ENCODE measurements around the gene VAMP1. TPM values are rescaled to one million over a fixed set of nuclear protein-coding genes. Genes with fewer than 3 reads are reported as not detected.

VAMP1 gene
- total RNA-seq, 1 donor from 2014 or later = 6.3 TPM

GRCh38 chr12:6466184-6466573 lies 4.3 kb downstream of the VAMP1 start:
- Histone ChIP-seq H3K27ac (no peak overlapping the region), H3K27me3 (no peaks in the 10 kb centered on the region), H3K9me3 (no peaks in the 10 kb centered on the region), H3K36me3 (peaks cover 40% of the 10 kb centered on the region), H3K4me3 (no peak overlapping the region), H3K4me1 (peaks cover 36% of the 10 kb centered on the region)
- no peak for TF ChIP-seq CTCF (IDR thresholded peaks at IDR 0.05)
- ATAC-seq (no peak), DNase-seq (no peak)
- intact Hi-C loops (cut with DNase I) = loop anchor here (10.0 kb wide), 1 partner anchor 141 kb away; no protein-coding TSS in a partner anchor

GRCh38 chr12:6465467-6466183 lies 4.9 kb downstream of the VAMP1 start:
- intact Hi-C loops (cut with DNase I) = loop anchor here (10.0 kb wide), 1 partner anchor 141 kb away; no protein-coding TSS in a partner anchor
- Histone ChIP-seq H3K4me3 (no peak overlapping the region), H3K27me3 (no peaks in the 10 kb centered on the region), H3K36me3 (peaks cover 46% of the 10 kb centered on the region), H3K9me3 (no peaks in the 10 kb centered on the region), H3K27ac (no peak overlapping the region), H3K4me1 (peaks cover 41% of the 10 kb centered on the region)
- TF ChIP-seq CTCF (IDR thresholded peaks at IDR 0.05) = peak; percentile 82
- ATAC-seq (peak; percentile 67), DNase-seq (no peak)

GRCh38 chr12:6464531-6464930 lies 5.9 kb downstream of the VAMP1 start:
- ATAC-seq = no peak
- TF ChIP-seq CTCF (IDR thresholded peaks at IDR 0.05) = no peak
- no peak overlapping the region for H3K27ac ChIP-seq
- H3K9me3 ChIP-seq = no peaks in the 10 kb centered on the region
- intact Hi-C loops (cut with DNase I) = loop anchor here (10.0 kb wide), 1 partner anchor 140 kb away; no protein-coding TSS in a partner anchor
- no peaks in the 10 kb centered on the region for H3K27me3 ChIP-seq
- H3K4me3 ChIP-seq = no peak overlapping the region
- H3K4me1 ChIP-seq = peaks cover 44% of the 10 kb centered on the region
- peaks cover 57% of the 10 kb centered on the region for H3K36me3 ChIP-seq
- DNase-seq = peak; percentile 31

- intact Hi-C loops (cut with DNase I) = loop anchor here (10.0 kb wide), 1 partner anchor 139 kb away; no protein-coding TSS in a partner anchor
- H3K27me3 ChIP-seq = no peaks in the 10 kb centered on the region
These were observed 6.6 kb downstream of the VAMP1 start for GRCh38 chr12:6463858-6464257.

GRCh38 chr12:6463216-6463615 lies 7.3 kb downstream of the VAMP1 start:
- ATAC-seq = no peak
- intact Hi-C loops (cut with DNase I) = loop anchor here (10.0 kb wide), 1 partner anchor 138 kb away; no protein-coding TSS in a partner anchor

More at GRCh38 chr12:6463858-6464257, 6.6 kb downstream of the VAMP1 start:
- Histone ChIP-seq H3K4me1 (peaks cover 38% of the 10 kb centered on the region), H3K9me3 (no peaks in the 10 kb centered on the region), H3K36me3 (peaks cover 63% of the 10 kb centered on the region), H3K4me3 (no peak overlapping the region), H3K27ac (peak overlapping the region; percentile 60)
- no peak for TF ChIP-seq CTCF (IDR thresholded peaks at IDR 0.05)
- peak; percentile 26 for DNase-seq
- no peak for ATAC-seq

More at GRCh38 chr12:6463216-6463615, 7.3 kb downstream of the VAMP1 start:
- TF ChIP-seq CTCF (IDR thresholded peaks at IDR 0.05) = no peak
- no peak overlapping the region for H3K4me3 ChIP-seq
- peaks cover 34% of the 10 kb centered on the region for H3K4me1 ChIP-seq
- H3K36me3 ChIP-seq = peaks cover 70% of the 10 kb centered on the region
- H3K27ac ChIP-seq = peak overlapping the region; percentile 60
- DNase-seq = peak; percentile 36
- H3K9me3 ChIP-seq = no peaks in the 10 kb centered on the region
- H3K27me3 ChIP-seq = no peaks in the 10 kb centered on the region

Measured in upper lobe of right lung (tissue), 1 donor.